Transverse colon (tissue), 3 donors: ENCODE measurements around the gene CDKN1A.

Experiments
- POLR2A ChIP-seq: fragments of 450-650 bp; IDR thresholded peaks from one replicate; pipeline ENCODE4 v1.6.1; 2016; ENCODE audit warnings: antibody characterized with exemption, mild to moderate bottlenecking, moderate library complexity
- TF ChIP-seq, protein P1 (sequence below), 5 experiments: fragments of 200-600 bp in 3 of 5; fragments of 450-650 bp in 2 of 5; sonication (generic) in 3 of 5; IDR thresholded peaks; 1 replicate in 2 of 5; 2 replicates in 3 of 5; pipeline ENCODE4 v1.5.1; 2016 to 2017; ENCODE audit warnings: antibody characterized with exemption in 5 of 5, inconsistent platforms in 3 of 5, mild to moderate bottlenecking in 2 of 5, moderate library complexity in 1 of 5

DNA sequence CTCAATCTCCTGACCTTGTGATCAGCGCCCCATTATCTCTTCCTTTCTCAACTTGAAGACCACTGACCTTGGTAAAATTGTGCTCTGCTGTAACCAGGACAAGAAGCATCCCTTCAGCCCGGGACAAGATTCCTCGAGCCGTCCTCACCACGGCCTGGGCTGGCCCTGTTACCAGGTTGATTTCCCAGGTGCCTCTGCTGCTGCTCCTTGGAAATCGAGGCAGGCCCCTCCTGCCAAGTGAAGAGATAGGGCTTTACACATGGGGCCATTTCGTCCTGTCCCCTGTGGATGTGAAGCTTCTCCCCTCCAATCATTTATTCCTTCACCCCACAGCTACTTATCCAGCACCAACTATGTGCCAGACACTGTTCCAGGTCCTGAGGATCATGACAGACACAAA lies 40.6 kb downstream of the CDKN1A start:
- TF ChIP-seq POLR2A, result no peak
- TF ChIP-seq, protein P1, sequence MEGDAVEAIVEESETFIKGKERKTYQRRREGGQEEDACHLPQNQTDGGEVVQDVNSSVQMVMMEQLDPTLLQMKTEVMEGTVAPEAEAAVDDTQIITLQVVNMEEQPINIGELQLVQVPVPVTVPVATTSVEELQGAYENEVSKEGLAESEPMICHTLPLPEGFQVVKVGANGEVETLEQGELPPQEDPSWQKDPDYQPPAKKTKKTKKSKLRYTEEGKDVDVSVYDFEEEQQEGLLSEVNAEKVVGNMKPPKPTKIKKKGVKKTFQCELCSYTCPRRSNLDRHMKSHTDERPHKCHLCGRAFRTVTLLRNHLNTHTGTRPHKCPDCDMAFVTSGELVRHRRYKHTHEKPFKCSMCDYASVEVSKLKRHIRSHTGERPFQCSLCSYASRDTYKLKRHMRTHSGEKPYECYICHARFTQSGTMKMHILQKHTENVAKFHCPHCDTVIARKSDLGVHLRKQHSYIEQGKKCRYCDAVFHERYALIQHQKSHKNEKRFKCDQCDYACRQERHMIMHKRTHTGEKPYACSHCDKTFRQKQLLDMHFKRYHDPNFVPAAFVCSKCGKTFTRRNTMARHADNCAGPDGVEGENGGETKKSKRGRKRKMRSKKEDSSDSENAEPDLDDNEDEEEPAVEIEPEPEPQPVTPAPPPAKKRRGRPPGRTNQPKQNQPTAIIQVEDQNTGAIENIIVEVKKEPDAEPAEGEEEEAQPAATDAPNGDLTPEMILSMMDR (IDR thresholded peaks at IDR 0.05), result no peak
